Measurements from ENCODE around the gene ANXA2R.
A peak's percentile ranks its signal among the peaks of the same experiment; 100 is the strongest.
"Not testable (repeated sequence)": the region's sequence is repeated elsewhere in the genome, so short reads cannot be mapped to it uniquely, and the experiment has no call there.

Gene ANXA2R, protein sequence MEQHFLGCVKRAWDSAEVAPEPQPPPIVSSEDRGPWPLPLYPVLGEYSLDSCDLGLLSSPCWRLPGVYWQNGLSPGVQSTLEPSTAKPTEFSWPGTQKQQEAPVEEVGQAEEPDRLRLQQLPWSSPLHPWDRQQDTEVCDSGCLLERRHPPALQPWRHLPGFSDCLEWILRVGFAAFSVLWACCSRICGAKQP

GRCh38 chr5:43040287-43041098 lies at the start of gene ANXA2R:
Gene ANXA2R, minus strand, starts transcription at chr5:43040319. Its CDS starts 273 bp downstream, at chr5:43040046.
- DNase-seq: peak; percentile 97

DNA sequence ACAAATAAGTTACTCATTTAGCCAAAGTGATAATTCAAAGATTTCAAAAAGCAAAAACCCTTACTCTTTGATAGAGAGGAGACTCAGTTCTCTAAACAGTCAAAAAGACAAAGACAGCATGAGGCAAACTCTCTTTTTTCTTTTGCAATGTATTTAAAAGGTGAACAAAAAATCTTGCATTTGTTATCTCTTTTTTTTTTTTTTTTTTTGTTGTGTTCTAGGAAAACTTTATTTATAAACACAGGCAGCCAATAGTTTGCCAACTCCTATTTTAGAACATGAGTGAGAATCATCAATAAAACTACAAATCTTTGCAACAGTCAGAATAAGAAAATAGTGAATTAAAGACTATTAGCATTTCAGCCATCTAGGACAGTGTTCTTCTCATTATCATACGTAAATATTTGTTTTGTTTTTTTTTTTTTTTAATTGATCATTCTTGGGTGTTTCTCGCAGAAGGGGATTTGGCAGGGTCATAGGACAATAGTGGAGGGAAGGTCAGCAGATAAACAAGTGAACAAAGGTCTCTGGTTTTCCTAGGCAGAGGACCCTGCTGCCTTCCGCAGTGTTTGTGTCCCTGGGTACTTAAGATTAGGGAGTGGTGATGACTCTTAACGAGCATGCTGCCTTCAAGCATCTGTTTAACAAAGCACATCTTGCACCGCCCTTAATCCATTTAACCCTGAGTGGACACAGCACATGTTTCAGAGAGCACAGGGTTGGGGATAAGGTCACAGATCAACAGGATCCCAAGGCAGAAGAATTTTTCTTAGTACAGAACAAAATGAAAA lies 46.2 kb upstream of the ANXA2R start:
- not testable (repeated sequence) for DNase-seq

DNA sequence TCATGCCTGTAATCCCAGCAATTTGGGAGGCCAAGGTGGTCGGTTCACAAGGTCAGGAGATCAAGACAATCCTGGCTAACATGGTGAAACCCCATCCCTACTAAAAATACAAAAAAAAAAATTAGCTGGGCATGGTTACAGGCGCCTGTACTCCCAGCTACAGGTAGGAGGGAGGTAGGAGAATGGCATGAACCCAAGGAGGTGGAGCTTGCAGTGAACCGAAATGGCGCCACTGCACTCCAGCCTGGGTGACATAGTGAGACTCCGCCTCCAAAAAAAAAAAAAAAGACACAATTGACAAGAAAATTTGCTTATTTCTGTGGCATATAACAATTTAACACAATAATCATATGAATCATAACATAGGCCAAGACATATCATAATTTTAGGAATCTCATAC lies 45.3 kb upstream of the ANXA2R start:
- no peak for DNase-seq

DNA sequence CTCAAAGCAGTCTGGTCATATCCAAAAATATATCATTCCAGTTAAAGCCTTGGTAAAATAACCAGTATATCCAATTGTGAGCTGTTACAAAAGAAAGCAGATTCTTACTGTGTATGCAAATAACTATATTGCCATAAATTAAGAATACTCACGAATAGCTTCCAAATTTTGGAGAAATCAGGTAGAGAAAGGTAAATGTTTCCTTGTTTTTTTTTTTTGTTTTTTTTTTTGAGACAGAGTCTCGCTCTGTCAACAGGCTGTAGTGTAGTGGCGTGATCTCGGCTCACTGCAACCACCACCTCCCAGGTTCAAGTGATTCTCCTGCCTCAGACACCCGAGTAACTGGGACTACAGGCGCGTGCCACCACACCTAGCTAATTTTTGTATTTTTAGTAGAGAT lies 44.3 kb upstream of the ANXA2R start:
- not testable (repeated sequence) for DNase-seq

- DNase-seq: not testable (repeated sequence)
Measured at GRCh38 chr5:43081345-43081744, 41.2 kb upstream of the ANXA2R start.

DNA sequence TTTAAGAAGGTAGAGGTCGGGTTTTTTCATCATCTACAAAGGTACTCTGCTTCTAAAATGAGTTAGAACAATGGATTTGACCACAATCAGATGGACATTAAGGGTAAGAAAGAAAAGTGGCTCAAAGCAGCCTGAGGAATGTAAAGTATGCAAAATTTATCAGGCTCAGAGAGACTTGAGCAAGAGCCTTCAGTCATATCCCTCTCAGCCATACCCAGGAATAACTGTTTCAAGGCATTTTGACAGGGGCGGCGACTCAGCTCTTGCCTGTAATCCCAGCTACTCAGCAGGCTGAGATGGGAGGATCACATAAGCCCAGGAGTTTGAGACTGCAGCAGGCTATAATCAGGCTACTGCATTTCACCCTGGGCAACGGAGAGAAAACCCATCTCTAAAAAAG lies 38.8 kb upstream of the ANXA2R start:
- DNase-seq: no peak

DNA sequence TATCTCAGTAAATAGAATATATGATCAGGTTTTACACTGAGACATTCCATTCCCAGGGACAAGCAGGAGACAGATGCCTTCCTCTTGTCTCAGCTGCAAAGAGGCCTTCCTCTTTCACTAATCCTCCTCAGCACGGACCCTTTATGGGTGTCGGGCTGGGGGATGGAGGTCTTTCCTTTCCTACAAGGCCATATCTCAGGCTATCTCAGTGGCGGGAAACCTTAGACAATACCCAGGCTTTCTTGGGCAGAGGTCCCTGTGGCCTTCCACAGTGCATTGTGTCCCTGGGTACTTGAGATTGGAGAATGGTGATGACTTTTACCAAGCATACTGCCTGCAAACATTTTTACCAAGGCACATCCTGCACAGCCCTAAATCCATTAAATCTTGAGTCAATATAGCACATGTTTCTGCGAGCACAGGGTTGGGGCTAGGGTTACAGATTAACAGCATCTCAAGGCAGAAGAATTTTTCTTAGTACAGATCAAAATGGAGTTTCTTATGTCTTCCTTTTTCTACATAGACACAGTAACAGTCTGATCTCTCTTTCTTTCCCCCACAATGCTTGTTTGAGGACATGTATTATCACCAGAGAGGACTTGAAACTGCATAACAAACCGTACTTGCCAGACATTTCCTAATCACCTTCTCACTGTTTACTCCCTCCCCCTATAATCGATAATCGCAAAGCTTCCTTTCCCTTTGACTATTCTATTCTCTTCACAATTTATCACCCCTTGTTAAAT lies 37.5 kb upstream of the ANXA2R start:
- DNase-seq: not testable (repeated sequence)

DNA sequence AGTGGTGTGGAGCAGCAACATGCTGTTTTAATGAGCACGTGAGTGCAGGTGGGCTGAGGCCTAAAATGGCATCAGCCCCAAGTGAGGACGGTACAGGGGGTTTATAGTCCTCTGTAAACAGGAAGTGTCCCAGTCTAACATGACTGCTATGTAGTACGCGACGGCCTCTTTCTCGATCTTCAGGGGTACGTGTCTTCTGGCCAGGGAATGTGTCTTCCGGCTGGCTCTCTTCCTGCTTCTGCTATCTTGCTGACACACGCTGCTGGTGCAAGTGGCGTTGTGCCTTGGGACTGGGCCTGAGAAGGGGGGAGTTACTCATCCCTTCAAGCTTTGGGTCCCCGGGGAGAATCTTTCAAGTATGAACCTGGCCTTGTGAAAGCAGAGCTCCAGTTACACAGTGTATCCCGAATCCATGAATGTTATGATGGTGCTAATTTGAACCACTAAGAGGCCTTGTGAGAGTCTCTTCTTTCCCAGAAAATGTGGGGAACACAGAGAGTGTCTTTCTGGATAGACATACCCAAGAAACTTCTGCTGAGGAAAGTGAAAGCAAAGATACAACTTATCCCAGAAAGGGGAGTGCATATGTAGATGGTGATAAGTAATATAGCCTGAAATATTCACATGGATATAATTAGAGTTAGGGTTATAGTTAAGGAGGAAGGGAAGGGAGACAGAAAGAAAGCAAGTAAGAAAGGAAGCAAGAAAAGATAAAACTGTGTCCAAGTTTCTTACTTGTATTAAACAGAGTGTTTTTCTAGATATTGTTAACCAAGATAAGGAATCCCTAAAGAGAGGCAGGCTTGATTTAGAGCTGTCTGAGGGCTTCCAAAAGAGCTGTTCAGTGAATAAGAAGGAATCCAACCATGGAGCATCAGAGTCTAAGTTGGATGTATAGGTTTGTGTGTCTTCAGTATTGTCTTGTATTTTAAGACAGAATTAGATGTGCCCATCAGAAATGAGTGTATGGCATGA lies 35.5 kb upstream of the ANXA2R start:
- DNase-seq: no peak

- no peak for DNase-seq
Measured at GRCh38 chr5:43074987-43075318, 34.8 kb upstream of the ANXA2R start.

DNA sequence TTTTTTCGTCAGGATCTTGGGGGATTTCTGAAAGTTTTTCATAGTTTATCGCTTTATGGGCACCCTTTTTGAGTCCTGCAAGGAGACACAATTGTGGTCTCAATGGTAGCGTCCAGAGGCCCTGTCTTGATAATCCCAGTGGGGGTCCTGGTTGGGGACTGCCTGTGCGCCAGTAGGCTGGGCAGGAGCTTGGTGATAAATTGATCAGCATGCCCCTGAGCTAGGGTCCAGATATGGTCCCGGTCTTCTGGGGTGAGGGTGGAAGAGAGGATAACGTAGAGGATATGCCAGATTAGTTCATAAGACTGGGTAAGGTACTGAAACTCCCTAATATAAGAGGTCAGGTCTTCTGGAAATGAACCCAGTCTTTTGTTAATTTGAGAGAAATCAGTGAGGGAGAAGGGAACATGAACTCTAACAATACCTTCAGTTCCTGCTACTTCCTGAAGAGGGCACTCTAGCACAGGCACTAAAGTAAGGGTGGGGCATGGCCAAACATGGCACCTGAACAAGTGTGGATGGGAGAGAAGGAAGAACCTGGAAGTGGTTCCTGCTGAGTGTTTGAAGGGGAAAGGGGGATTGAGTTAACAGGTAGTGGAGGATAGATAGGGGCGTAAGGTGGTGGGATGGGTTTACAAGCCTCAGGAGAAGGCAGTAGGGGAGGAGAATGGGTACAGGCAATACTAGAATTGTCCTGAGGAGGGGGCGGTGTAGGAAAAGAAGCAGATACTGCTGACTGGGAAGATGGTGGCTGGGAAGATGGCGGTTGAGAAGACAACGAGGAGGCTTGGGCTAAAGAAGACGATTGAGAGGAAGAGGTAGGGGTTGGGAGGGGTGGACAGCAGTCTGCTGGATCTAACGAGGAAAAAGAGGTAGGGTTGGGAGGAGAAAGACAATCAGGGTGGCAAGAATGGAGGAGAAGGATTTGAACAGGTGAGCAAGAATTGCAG lies 33.8 kb upstream of the ANXA2R start:
- DNase-seq: peak; percentile 81

GRCh38 chr5:43069401-43069720 lies 29.2 kb upstream of the ANXA2R start:
- DNase-seq: not testable (repeated sequence)

DNA sequence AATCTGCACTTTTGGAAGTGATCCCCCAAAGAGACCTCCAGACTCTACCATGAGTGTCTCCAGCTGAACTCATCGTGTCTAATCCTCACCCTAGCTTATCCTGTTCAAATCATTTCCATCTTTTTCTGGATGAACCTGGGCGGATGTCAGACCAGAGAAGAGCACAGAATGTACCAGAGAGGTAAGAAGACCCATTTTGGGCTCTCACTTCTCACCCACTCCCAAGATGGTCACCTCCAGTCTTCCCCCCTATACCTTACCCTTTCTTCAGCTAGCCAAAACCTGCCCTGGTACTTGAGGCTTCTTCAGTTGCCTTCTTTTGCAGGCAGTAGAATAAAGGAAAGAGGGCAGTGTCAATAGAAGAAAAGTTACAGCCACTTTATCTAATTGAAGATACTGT lies 27.9 kb upstream of the ANXA2R start:
- no peak for DNase-seq

GRCh38 chr5:43066799-43067741 lies 27.0 kb upstream of the ANXA2R start:
- peak; percentile 93 for DNase-seq

- peak; percentile 81 for DNase-seq
Measured at GRCh38 chr5:43065948-43066798, 26.1 kb upstream of the ANXA2R start.

GRCh38 chr5:43065387-43065947 lies 25.3 kb upstream of the ANXA2R start:
- peak; percentile 55 for DNase-seq

GRCh38 chr5:43063721-43064171 lies 23.6 kb upstream of the ANXA2R start:
- peak; percentile 10 for DNase-seq

- no peak for DNase-seq
Measured at GRCh38 chr5:43061352-43062075, 21.4 kb upstream of the ANXA2R start.
